Measurements from ENCODE around the gene TACR1.
"Not testable (repeated sequence)": the region's sequence is repeated elsewhere in the genome, so short reads cannot be mapped to it uniquely, and the experiment has no call there.

Gene TACR1

DNA sequence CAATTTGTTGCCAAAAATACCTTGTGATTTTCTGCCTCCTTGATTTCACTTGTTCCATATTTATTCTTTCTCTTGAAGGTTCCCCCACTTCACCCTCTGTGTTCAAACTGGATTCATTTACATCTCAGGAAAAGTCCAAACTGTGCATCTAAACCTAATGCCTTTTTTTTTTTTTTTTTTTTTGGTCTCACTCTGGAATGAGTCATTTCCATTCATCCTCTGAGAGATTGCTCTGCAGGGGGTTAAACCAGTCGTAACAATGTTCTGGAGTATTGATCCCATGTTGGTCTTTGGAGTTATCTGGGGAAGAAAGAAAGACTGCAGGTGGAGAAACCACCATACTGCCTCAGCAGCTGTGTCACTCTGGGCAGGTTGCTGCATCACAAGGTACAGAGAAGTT, 119.7 kb downstream of the TACR1 start:
- DNase-seq: no peak

DNA sequence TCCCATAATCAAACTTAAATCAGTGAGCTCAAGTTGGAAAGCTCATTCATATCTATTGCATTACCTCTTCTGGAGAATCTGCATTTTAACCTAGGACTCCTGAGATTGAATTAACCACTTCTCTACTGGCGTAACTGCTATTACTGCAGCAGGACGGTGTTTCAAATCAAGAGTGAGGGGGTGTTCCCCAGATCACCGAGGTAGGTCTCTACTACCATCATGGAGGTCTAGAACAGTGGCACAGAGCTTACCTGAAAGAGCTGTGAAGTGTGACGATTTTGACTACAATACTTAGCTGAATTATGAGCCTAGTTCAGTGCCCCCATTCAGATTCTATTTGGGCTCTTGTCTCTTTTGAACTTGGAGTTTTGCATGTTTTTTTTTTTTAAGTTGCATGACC, 121.4 kb downstream of the TACR1 start:
- no peak for DNase-seq

DNA sequence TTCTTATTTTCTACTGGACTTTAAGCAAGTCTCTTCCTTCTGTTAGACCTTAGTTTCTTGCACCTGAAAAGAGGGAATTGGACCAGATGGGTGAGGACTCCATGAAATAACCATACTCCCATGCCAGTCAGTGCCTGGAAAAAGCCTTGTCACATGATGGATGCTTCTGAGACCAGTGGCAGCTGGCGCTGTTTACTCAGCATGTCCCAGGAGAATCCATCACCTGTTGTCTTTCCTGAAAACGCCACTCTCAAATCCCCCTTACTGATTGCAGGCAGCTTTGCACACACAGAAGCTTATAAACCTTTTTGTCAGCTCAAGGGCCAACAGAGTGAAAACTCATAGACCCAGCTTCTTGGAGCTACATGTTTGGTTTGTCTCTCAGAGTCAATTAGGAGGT, 123.2 kb downstream of the TACR1 start:
- peak; percentile 84 for DNase-seq

DNA sequence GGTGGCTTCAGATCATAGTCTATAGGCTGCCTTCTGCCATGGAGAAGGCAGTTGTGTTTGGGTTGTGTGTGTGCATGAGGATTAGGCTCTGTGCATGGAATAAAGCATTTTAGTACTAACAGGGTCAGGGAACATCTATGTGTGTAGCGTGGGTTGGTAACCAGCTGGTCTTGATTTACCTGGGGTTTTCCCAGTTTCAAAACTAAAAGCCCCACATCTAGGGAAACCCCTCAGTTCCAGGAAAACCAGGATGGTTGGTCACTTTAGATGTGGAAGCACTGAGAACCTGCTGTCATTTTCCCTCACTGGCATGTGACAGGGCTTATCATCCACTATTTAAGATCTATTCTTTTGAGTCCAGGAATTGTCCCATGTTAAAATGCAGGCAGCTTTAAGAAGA, 124.6 kb downstream of the TACR1 start:
- no peak for DNase-seq

DNA sequence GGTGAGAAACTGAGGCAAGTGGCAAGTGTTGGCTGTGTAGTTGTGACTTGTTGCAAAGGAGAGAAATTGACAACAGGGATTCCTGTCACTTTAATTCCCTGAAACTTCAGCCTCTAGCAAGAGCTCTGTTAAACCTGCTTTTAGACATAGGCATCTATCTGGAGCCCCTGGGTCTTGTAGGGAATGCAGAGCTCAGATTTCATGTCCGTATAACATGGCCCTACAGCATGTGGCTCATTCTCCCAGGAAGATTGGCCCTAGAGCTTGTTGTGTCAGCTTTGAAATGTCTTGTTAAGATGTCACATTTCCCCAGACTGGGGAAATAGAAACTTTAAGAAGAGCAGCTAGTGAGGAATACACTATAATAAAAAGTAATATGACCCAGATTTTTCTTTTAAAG, 125.1 kb downstream of the TACR1 start:
- no peak for DNase-seq

DNA sequence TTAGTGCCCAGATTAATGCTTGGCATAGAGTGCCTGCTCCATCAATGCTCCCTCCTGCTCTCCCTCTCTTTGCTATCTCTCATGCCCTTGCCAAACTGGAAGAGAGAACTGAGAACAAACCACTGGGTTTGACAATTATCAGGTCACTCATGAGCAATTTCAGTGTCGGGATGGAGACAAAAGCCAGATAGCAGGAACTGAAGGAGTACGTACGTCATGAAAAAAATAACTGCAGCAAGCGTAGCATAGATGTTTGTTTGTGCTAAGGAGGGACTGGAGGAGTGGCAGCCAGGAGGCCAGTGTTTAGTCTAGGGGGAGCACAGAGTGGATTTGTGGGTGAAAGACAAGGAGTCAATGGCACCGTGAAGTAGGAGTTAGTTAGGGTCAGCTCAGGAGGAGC, 127.6 kb downstream of the TACR1 start:
- no peak for DNase-seq

DNA sequence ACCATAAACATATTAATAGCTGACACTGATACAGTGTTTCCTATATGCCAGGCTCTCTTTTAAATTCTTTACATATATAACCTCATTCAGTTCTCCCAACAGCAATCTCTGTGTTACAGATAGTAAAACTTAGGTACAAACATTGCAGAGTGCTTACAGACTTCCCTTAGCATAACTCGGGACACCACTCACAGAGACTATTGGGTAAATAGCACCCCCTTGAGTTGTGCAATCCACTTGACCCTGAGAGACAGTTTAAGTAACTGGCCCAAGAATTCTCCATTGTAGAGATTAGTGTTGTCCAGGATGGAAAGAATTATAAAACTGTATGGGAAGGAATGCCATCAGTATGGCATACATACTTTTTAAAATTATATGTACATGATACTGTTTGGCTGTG, 130.8 kb downstream of the TACR1 start:
- no peak for DNase-seq

DNA sequence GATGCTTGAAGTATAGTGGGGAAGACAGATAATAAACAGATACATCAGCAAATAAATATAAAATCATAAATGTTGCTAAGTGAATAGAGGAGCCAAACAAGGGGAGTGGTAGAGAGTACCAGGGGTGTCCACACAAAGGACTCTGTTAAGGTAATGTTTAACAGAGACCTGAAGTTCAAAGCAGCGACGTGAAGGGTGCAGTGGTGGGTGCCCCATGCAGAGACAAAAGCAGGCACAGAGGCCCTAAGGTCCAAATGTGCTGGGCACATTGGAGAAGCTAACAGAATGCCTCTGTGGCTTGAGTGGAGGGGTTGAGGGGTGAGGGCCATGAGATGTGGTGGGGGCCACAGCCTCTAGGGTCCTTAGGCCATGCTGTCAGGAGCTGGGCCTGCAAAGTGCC, 131.8 kb downstream of the TACR1 start:
- DNase-seq: no peak

DNA sequence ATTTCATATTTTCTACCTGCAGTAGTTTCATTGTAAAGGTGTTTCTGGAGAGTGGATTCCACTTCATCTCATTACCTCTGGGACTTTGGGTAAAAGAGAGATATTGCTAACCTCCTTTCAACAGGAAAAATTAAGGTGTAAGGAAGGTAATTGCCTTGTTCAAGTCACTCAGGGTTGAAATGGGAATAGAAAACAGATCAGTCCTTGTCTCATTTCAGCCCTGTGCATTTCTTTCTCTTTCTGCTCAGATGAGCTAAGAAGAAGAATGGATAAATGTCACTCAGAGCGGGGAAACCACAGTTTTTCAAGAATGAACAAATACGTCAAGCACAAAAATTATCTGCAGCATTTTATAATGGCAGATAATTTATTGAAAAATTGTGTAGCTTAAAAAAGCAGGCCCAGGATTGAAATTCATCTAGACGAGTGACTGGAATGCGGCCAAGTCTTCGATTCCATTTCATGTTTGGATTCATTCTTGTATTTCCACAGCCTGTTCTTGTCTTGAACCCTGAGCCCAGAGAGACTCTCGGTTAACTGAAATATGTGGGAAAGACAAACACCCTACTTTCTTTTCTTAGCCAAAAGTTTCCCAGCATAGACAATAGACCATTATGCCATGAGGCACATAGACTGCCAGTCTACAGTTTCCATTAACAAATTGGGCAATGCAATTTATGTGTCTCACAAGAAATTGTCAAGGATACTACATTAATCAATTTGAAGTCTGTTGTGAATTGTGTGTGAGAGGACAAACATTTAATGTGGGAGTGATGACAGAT, 133.0 kb downstream of the TACR1 start:
- DNase-seq: no peak

DNA sequence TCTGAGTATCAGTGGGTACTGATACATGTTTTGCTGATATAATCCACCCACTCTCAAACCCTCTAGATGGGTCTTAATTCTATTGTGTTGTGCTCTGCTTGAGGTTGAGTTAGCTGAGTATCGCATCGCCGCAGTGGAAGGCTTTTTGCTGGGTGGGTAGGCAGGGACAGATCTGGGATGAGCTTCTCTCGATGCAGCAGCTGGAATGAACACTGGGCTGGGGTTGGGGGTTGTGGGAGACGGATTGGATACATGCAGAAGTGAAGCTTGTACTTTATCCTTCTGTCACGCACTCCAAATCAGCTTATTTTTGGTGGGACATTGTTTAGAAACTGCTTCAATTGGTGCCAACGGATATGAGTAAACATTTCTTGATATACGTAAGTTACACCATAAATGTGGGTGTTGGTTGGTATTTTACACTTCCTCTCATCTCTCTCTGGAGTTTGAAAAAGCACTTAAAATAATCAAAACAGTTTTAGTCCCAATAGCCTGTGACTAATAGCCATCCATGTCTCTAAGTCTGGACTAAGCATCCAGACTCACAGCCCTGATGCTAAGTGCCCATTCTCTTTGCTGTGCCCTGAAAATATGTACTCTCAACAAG, 133.8 kb downstream of the TACR1 start:
- DNase-seq: no peak

DNA sequence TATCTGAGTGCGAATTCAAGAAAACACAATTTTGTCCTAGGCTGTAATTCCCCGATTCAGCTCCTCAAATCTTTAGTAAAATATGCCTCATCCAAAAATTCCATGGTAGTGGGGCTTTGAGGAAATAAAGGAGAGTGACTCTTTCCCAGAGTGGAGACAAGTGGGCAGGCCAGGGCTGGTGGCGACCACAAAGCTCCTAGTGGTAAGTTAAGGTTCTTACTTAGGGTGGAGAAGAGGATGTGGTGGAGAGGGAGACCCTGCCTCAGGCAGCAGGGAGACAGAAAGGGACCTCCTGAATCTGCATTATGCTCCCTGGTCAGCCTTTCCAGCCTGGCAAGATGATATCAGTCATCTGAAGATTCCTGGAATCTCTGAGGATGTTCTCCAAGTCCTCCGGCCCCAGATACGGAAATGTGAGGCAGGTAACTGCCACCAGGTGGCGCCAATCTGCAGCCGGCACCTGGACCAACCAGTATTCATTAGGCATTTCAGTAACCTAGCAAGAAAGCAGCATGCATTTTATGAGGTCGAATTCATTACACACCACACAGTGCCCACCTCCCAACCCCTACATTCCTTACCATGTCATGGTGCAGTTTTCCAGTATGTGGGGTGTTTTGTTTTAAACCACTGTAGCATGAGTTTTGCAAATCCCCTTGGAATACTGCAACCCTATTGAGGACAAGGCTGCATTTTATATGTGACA, 134.5 kb downstream of the TACR1 start:
- DNase-seq: peak; percentile 76

DNA sequence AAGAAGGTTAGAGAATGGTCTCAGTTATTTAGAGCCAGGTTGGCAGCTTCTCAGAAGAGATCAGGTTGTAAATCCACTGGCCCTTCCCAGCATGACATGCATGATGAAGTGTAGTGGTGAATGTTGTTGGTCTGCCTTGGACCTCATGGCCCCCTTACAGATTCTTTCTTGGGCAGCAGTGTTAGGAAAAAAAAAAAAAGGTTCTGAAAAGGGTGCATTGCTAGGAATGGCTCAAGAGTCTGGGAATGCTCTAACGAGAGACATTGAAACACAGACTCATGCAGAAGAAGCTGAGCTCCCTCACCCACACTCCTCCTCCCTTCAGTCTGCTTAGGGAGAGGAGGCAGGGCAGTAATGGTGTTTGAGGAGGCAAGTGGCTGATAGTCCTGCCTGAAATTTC, 135.4 kb downstream of the TACR1 start:
- no peak for DNase-seq

DNA sequence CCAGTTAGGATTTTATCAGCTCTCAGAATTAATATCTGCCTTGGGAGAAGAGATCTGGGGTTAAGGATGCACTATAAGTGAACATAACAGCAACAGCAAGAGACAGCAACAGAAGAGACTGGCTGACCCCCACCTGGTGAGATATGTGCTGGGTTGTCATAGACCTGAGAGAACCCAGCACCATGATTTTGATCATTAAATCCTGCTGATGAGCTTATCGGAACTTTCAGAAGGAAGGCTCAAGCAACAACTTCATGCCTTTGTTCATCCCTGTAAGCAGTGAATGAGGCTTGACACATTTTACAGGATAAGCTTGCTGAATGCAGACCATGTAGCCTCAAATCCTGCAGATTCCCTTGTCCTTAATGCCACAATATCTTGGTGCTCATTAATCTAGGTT, 140.9 kb downstream of the TACR1 start:
- DNase-seq: no peak

DNA sequence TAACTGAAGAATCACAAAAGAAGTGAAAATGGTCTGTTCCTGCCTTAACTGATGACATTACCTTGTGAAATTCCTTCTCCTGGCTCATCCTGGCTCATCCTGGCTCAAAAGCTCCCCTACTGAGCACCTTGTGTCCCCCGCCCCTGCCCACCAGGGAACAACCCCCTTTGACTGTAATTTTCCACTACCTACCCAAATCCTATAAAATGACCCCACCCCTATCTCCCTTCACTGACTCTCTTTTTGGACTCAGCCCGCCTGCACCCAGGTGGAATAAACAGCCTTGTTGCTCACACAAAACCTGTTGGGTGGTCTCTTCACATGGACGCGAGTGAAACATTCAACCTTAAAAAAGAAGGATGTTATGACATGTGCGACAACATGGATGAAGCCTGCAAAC, 142.2 kb downstream of the TACR1 start:
- not testable (repeated sequence) for DNase-seq

DNA sequence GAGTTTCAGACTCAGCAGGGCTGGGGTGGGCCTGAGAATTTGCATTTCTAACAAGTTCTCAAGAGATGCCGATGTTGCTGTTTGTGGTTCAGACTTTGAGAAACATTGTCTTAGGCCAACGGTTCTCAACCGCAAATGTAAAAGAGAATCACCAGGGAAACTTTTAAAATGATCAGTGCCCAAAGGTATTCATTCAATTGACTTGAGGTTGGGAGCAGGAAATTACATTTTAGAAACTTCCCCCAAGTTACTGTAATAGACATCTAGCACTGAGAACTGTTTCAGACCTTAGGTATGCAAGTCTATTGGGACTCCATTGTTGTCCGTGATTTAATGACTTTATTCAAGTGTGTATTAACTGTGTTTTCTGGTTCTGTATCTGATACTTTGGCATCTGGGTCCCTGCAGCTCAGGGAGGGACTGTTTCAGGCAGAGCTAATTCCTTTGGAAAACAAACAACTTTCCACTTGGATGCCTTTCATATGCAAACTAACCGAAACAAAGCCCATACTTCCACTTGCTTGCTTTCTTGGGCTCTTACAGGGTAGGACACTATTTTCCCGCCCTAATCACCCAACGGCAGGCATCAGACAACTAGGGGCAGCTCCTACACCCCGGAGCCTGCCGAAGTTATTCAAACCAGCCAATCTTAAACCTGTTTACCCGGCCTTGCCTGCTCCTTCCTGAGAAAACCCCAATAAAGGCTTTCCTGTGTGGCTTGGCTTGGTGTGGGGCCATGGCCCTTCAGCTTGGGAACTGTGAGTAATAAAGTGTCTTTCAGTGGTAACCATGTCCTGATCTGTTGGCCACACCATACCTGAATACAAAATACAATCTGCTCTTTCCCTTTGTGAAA, 143.3 kb downstream of the TACR1 start:
- peak; percentile 29 for DNase-seq

DNA sequence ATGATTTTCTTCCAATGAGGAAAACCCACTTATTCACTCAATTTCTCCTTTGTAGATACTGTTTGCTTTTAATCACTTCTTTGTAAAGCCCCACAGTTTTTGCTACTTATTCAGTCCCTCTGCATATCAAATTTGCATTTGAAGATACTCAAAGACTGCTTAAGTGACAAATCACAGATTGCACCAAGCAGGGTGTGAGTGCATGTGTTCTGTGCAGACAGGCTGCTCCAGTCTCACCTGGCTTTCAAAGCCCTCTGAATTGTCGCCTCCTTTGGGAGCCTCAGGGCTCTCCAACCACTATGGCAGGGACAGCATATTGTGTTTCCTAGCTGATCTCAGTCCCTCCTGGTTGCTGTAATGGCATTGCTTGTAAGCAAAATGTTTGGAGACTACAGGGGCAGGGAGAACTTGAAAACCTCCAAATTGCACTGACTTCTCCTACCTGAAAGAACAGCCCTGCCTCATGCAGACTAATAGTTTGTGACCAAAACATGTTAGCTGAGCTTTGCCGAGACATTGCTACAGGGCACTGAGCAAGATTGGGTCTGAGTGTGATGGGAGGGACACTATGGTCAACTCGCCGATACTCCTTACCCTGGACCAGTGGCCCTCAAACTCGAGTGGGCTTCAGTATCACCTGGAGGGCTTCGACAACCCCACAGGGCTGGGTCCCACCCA, 144.0 kb downstream of the TACR1 start:
- DNase-seq: no peak

DNA sequence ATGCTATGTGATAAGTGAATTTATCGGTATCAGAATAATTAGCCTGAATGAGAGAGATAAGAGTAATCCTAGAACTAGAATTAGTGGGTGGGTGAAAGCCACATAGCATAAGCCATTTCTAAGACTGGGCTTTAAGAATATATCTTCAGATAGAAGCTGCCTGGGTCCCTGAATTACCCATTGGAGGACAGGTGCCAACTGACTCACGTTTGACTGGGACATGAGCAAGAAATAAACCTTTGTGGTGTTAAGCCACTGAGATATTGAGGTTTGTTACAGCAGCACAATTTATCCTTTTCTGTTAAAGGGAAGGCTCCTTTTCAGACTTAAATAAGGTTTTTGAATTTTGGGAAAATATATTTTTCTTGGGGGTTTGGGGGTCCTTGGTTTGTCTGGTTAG, 145.0 kb downstream of the TACR1 start:
- no peak for DNase-seq

DNA sequence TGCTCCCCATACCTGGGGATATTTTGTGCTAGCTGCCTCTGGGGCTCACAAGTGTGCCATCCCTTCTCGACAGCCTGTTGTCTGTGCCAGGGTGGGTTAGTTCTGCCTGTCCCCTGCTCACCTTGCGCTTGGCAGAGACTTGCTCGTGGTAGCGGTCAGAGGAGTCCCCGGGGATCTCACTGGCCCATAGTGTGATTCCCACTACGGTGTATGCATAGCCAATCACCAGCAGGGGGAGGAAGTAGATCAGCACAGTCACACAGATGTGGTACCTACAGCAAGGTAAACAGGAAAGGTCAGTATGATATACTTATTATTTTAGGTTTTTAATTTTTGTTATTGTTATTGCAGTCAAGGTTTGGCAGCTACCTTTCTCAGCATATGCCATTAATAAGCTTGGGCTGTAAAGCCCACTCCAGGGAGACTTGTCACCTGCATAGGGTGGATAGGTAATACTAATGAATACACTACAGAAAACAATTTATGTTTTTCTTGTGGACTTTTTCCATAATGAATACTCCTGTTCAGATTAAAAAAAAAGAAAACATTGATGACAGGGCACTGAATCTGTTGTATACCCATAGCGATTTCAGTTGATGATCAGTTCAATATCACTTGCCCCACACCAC, 145.7 kb downstream of the TACR1 start:
- no peak for DNase-seq

DNA sequence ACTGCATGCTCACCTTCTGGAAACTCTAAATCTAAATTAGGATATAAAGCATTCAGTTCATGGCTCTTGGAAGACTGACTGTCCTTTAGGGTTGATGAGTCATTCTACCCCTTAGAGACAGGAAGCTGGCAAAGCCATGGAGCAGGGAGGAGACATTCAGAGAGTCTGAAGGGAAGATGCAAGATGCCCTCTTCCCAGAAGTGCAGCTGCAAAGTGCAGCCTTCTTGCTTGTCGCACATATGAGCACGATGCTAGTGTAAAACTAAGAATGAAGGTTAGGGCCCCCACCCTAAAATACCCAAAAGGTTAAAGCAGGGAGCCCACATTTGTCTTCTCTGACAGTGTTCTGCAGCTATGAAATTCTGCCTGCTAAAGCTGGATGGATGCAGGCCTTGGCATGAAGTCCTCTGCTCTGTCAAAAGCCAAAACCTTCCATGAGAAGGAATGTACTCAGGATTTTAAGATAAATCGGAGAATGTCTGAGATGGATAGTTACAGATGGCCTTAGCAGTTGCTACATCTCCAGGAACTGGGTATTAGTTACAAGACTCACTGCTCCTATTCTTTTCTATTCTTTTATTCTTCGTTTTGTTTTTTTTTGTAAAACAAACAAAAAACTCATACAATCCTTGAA, 151.2 kb downstream of the TACR1 start:
- no peak for DNase-seq

DNA sequence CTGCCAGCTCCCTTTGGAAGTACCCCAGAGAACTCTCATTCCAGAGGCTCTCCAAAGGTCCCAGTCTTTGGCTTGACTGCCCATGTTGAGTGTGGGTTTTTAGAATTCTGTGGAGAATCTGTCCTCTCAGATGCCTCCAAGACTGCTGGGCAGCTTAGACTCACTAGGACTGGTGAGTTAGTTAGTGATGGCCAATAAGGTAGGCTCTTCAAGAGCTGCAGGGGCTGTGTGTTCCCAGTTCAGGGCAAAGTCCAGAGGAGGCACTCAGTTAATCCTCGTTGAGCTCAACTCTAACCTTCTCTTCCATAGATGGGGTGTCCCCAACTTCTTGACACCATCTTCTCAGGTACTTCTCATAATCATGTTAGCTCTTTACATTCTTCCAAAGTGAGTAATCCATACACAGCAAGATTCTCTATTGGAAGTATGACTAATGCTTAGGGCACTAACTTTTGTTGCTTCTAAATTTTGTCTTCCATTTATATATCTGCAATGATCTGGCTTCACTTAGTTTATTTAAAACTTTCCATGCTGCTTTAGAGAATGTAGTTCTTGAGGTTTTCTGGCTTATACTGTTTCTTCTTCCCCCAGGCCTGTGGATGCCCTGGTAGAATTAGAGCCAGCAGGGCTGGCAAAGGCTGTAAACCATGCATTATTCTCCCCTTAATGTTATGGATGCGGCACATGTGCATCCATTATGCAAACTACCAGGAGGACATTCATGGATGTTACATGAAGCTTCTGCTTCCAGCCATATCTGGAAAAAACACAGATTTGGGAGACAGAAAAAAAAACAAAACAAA, 151.9 kb downstream of the TACR1 start:
- DNase-seq: no peak

DNA sequence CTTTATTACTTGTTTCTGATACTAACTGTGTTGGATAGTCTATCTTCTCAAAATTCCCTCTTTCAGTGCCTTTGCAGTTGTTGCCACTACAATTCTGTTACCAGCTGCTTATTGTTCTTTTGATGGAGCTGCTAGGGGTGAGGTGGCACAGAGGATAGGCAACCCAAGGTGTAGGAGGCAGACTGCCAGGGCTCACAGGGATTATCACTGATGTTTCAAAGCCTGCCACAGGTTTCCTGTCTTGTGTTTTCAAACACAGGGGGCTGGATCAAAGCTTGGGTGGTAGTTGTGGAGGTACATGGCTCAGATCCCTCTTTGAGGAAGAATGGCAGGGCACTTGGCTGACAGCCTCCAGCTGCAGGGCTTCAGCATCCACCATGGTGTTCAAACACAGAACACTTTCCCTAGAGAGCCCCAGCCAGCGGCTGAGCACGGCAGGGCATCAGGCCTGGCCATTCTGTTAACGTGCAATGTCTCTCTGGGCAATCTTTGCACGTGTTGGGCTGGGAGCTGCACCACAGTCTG, 153.7 kb downstream of the TACR1 start:
- DNase-seq: no peak
